Adrenal gland (tissue), 5 donors: ENCODE results near the gene FAM13B.
"Not testable (repeated sequence)": the region's sequence is repeated elsewhere in the genome, so short reads cannot be mapped to it uniquely, and the experiment has no call there.

Experiments
- POLR2A ChIP-seq, 2 donors: fragments of 450-650 bp; IDR thresholded peaks; one replicate each; pipeline ENCODE4 v1.6.1; 2017; ENCODE audit warnings: antibody characterized with exemption in 2 of 2, mild to moderate bottlenecking in 2 of 2, moderate library complexity in 1 of 2
- TF ChIP-seq, protein P1 (sequence below), 6 experiments: fragments of 450-650 bp in 4 of 6; fragments of 200-600 bp in 2 of 6; sonication (generic) in 1 of 6; IDR thresholded peaks; 1 replicate in 5 of 6; 2 replicates in 1 of 6; pipeline versions ENCODE4 v1.5.1 to v1.8.0; 2016 to 2021; ENCODE audit warnings: antibody characterized with exemption in 6 of 6, mild to moderate bottlenecking in 2 of 6, moderate library complexity in 1 of 6
- donor health status: DM: no; HTN: no; CAD: no.

DNA sequence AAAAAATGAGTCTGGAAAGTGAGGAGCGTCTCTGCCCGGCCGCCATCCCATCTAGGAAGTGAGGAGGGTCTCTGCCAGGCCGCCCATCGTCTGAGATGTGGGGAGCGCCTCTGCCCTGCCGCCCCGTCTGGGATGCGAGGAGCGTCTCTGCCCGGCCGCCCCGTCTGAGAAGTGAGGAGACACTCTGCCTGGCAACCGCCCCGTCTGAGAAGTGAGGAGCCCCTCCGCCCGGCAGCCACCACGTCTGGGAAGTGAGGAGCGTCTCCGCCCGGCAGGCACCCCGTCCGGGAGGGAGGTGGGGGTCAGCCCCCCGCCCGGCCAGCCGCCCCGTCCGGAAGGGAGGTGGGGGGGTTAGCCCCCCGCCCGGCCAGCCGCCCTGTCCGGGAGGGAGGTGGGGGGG lies 37.1 kb upstream of the FAM13B start:
- TF ChIP-seq, protein P1, sequence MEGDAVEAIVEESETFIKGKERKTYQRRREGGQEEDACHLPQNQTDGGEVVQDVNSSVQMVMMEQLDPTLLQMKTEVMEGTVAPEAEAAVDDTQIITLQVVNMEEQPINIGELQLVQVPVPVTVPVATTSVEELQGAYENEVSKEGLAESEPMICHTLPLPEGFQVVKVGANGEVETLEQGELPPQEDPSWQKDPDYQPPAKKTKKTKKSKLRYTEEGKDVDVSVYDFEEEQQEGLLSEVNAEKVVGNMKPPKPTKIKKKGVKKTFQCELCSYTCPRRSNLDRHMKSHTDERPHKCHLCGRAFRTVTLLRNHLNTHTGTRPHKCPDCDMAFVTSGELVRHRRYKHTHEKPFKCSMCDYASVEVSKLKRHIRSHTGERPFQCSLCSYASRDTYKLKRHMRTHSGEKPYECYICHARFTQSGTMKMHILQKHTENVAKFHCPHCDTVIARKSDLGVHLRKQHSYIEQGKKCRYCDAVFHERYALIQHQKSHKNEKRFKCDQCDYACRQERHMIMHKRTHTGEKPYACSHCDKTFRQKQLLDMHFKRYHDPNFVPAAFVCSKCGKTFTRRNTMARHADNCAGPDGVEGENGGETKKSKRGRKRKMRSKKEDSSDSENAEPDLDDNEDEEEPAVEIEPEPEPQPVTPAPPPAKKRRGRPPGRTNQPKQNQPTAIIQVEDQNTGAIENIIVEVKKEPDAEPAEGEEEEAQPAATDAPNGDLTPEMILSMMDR (IDR thresholded peaks at IDR 0.05): not testable (repeated sequence)
- TF ChIP-seq POLR2A (IDR thresholded peaks at IDR 0.05): not testable (repeated sequence)
